ENCODE results near the gene RAPGEF4. TPM values are rescaled to one million over a fixed set of nuclear protein-coding genes. Genes with fewer than 3 reads are reported as not detected.

The RAPGEF4 gene
- total and polyA plus RNA-seq, 12 donors, result 1.2 to 11.2 (median 7.9) TPM

- intact Hi-C loops (cut with DNase I), result no loop called here
- WGBS, 2 donors, result 50 to 55% methylated on average over 3 of the region's 3 CpGs
- peak; percentile 63 to 98 (median 92) for ATAC-seq
- peaks cover 0 to 26% (median 17%) of the 10 kb centered on the region in 9 donors for H3K4me1 ChIP-seq
- H3K27me3 ChIP-seq, result no peaks in the 10 kb centered on the region
- H3K4me3 ChIP-seq, result no peak overlapping the region
- H3K36me3 ChIP-seq, result no peaks in the 10 kb centered on the region
- TF ChIP-seq CTCF (IDR thresholded peaks at IDR 0.05), result no peak
- DNase-seq, result peak; percentile 47 to 66
- no peaks in the 10 kb centered on the region for H3K9me3 ChIP-seq
- H3K27ac ChIP-seq, result peak overlapping the region in 1 of 10 donors; percentile 24
Measured at GRCh38 chr2:172905937-172906811, 170.5 kb downstream of the RAPGEF4 start.

- no peak for TF ChIP-seq CTCF (IDR thresholded peaks at IDR 0.05)
- Histone ChIP-seq H3K4me1 (peaks cover 0 to 26% (median 17%) of the 10 kb centered on the region in 9 donors), H3K4me3 (no peak overlapping the region), H3K27ac (no peak overlapping the region), H3K36me3 (no peaks in the 10 kb centered on the region), H3K9me3 (no peaks in the 10 kb centered on the region), H3K27me3 (no peaks in the 10 kb centered on the region)
- intact Hi-C loops (cut with DNase I), result no loop called here
- WGBS, 2 donors, result 90 to 93% methylated on average over 3 of the region's 3 CpGs
- DNase-seq (no peak), ATAC-seq (no peak)
Measured at GRCh38 chr2:172908275-172908674, 172.6 kb downstream of the RAPGEF4 start.

- Histone ChIP-seq H3K27me3 (no peaks in the 10 kb centered on the region), H3K36me3 (no peaks in the 10 kb centered on the region), H3K27ac (no peak overlapping the region), H3K9me3 (no peaks in the 10 kb centered on the region), H3K4me3 (no peak overlapping the region), H3K4me1 (peaks cover 0 to 25% (median 17%) of the 10 kb centered on the region in 9 donors)
- no peak for ATAC-seq
- 96 to 98% methylated on average over 3 of the region's 3 CpGs for WGBS, 2 donors
- DNase-seq, result no peak
- no peak for TF ChIP-seq CTCF (IDR thresholded peaks at IDR 0.05)
- intact Hi-C loops (cut with DNase I), result no loop called here
Measured at GRCh38 chr2:172909454-172909853, 173.8 kb downstream of the RAPGEF4 start.

- no peak for ATAC-seq
- Histone ChIP-seq H3K4me1 (no peaks in the 10 kb centered on the region), H3K9me3 (no peaks in the 10 kb centered on the region), H3K4me3 (no peak overlapping the region), H3K27me3 (no peaks in the 10 kb centered on the region), H3K36me3 (no peaks in the 10 kb centered on the region), H3K27ac (no peak overlapping the region)
- no peak for DNase-seq
- intact Hi-C loops (cut with DNase I), result no loop called here
- TF ChIP-seq CTCF (IDR thresholded peaks at IDR 0.05), result no peak
- 91 to 93% methylated on average over 1 of the region's 1 CpG for WGBS, 2 donors
Measured at GRCh38 chr2:172912266-172912665, 176.6 kb downstream of the RAPGEF4 start.
